Islet of Langerhans (tissue), 1 donor: ENCODE data around the gene SRPK3.
A peak's percentile ranks its signal among the peaks of the same experiment; 100 is the strongest.

Experiments
- FAIRE-seq: peaks from one replicate; lab custom pipeline; 2011; peaks lifted over from hg19 to GRCh38; lab: Jason Lieb, UNC

SRPK3 gene

DNA sequence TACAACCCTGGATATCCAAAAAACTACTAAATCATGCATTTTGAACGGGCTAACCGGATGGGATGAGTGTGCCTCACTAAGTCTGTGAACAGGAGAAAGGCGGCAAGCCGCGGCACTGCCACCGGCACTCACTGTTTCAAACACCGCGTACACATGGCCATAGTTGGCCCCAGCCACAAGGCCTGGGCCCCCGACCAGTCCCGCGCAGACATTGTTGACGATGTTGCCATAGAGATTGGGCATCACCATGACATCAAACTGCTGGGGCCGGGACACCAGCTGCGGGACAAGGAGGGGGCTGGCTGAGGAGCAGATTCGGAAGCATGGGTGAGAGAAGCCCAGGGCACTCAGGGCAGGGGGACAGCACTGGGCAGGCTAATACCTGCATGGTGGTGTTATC is 5.8 kb downstream of the SRPK3 start:
- FAIRE-seq, result no peak

- FAIRE-seq, result no peak
Measured at GRCh38 chrX:153789654-153790053, 8.8 kb downstream of the SRPK3 start.

- FAIRE-seq, result no peak
Measured at GRCh38 chrX:153791104-153791852, 10.4 kb downstream of the SRPK3 start.

DNA sequence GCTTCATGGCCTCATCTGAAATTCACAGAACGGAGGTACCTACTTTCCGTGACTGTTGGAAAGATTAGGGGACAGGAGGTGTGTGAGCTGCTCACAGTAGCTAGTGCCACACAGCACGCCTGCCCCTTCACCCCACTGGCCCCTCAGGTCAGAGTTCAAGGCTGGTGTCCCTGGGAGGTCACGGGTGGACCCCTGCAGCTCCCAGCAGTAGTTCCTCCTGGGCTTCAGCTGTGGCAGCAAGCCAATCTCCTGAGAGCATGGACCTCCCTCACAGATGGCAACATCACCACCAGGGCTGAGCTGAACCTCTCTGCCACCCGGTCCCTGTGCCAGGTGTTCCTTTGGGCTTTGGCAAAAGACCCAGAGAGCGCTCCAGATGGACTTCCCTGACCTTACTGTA is 11.5 kb downstream of the SRPK3 start:
- FAIRE-seq, result no peak

DNA sequence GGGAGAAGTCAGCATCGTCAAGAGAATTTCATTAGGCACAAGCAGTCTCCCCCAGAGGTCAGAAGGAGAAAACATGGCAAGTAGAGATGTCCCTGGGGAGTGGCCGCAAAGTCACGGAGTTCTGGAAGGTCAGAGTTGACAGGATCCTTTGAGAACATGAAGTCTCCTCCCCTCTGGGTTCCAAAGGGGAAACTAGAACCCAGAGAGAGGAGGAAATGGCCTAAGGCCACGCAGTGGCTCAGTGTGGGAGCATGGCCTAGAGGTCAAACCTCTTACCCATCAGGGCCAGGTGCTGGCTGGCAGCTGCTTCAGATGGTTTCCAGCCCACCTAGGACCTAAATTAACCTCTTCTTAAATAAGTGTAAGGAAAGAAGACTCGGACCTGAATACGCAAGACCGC is 12.4 kb downstream of the SRPK3 start:
- FAIRE-seq, result no peak

GRCh38 chrX:153794018-153794896 is 13.4 kb downstream of the SRPK3 start, which contains the start of the genes IDH3G and SSR4:
IDH3G (minus strand) TSS chrX:153794375; CDS start chrX:153794326, 49 bp downstream.
SSR4 (plus strand) TSS chrX:153794668; CDS start chrX:153794688, 20 bp downstream.
- FAIRE-seq, result peak; percentile 93

GRCh38 chrX:153794897-153795816 is 14.3 kb downstream of the SRPK3 start:
- no peak for FAIRE-seq

DNA sequence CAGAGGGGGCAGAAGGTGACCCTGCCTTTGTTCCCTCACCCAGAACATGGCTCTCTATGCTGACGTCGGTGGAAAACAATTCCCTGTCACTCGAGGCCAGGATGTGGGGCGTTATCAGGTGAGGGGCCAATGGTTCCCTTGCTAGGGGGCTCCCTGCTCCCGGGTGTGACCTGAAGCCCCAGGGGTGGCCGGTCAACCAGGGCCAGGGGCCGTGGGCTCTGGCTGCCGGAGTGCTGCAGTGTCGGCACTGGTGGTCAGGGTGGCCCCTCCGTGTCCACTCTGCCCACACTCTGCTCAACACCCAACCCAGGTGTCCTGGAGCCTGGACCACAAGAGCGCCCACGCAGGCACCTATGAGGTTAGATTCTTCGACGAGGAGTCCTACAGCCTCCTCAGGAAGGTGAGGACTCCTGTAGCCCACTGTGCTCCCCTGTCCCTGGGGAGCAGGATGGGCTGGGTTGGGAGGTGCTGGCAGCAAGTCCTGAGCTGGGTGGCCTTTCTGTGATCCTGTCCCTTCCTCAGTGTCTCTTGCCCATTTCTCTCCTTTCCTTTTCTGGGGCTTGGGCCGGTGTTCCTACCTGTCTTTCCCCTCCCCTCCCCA is 16.7 kb downstream of the SRPK3 start:
- no peak for FAIRE-seq

DNA sequence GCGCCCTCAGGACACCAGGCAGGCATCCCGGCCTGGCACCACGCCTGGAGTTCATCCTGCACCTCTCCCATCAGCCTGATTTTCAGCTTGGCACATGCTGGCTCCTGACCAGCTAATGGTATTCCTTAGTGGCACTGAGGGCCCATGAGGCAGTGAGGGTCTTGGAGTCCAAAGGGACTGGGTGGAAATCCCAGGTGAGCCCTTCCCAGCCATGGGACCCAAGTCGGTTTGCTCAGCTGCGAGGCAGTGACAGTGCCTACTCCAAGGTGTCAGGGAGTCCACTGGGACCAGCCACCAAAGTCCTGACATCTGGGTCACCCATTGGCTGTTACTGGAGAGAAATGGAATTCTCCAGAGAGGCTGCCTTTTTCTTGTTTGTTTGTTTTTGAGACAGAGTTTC is 18.5 kb downstream of the SRPK3 start:
- FAIRE-seq, result no peak

GRCh38 chrX:153800177-153800722 is 19.4 kb downstream of the SRPK3 start:
- FAIRE-seq, result no peak

DNA sequence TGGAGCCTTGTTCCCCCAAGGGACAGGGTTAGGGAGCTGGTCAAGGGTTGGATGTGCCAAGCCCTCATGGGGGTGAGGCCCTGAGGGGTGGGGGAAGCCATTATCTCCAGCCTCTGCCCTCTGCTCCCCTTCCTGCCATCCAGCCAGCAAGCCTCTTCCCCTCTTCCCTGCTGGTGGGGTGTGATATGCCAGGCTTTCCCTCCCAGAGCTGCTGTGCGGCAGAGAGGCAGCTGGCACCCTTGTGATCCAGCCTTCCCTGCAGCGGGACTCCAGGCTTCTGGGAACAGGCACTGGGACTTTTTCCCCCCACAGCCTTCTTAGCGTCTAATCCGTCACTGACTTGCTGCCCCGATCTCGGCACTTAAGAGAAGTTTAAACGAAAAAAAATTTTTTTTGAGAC is 19.9 kb downstream of the SRPK3 start:
- FAIRE-seq, result no peak

GRCh38 chrX:153801669-153802068 is 20.8 kb downstream of the SRPK3 start:
- no peak for FAIRE-seq

- no peak for FAIRE-seq
Measured at GRCh38 chrX:153802513-153803045, 21.7 kb downstream of the SRPK3 start.

DNA sequence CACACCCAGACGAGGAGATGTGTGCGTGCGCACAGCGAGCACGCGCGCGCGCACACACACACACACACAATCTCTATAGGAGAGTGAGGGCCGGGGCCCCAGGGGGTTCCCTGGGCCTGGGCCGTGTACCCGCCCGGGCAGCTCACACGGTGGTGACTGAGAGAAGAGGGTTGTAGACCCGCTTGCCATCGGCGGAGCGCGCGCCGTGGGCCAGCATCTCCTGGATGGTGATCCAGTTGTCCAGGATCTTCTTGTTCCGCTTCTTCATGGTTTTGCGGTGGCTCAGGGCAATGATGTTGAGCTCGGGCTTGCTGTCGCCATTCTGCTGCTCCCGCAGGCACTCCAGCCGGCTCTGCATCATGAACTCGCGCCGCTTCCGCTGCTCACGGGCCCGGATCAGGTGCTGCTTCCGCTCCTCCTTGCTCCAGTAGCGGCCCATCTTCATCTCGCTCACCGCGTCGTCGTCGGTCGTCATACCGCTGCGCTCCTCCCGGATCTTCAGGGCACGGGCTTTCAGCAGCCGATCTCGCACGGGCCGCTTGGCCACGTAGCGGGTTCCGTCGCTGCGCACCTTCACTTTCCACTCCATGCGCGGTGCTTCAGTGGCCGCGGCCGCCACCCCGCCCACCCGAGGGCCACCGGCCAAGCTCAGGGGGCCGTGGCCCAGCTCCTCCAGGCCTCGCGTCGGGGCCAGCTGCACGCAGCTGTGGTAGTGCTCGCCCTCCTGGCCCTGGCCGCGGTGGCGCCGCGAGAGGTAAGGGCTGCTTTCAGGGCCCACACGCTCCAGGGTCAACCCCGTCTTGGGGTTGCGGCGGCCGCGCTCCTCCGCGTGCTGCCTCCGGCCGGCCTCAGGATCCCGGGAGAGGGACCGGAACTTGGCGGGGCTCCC is 22.6 kb downstream of the SRPK3 start:
- FAIRE-seq, result no peak

- FAIRE-seq, result no peak
Measured at GRCh38 chrX:153804100-153804595, 23.3 kb downstream of the SRPK3 start.

GRCh38 chrX:153804621-153805020 is 23.8 kb downstream of the SRPK3 start:
- no peak for FAIRE-seq

DNA sequence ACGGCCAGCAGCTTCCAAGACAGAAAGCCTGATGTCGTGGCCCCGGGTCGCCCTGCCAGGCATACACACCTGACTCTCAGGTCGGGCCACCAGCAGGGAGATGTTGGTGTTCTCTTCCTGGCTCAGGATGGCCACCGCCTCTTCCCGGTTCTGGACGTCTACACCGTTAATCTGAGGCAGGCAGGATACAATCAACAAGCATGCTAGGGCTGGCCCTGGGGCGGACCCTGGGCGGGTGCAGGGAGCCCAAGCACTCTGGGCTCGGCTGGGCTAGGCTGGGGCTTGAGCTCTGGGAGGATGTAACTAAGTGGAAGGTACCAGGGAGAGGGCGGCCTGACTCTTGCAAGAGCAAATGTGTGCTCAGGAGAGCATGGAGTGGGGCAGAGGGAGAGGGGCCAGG is 24.6 kb downstream of the SRPK3 start:
- FAIRE-seq, result no peak

GRCh38 chrX:153806999-153807575 is 26.2 kb downstream of the SRPK3 start:
- FAIRE-seq, result no peak

- FAIRE-seq, result no peak
Measured at GRCh38 chrX:153807976-153808375, 27.1 kb downstream of the SRPK3 start.

DNA sequence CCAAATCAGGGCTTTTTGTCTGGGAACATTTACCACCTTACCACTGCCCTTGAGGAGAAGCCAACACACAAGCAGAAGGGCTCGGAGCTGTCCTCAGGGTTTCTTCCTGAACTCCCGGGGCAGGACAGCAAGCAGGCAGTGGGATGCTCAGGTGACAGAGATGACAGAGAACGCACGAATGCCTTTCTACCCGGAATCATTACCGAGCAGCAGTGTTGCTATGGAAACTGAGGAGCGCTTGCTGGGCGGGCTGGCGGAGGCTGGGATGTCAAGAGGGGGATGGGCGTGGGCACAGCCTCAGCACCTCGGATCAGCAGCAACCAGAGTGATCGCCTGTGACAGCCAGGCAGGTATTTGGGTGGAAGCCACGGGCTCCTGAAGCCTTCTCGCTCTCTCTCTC is 31.4 kb downstream of the SRPK3 start:
- no peak for FAIRE-seq
